HG03460 (cell line): ENCODE results near the gene TSEN34.

Experiments used
- ATAC-seq: cut with Tn5 transposase; IDR thresholded peaks from one replicate; pipeline ENCODE4 v1.9.1; 2021; ENCODE audit not compliant: unreplicated experiment

Gene TSEN34

DNA sequence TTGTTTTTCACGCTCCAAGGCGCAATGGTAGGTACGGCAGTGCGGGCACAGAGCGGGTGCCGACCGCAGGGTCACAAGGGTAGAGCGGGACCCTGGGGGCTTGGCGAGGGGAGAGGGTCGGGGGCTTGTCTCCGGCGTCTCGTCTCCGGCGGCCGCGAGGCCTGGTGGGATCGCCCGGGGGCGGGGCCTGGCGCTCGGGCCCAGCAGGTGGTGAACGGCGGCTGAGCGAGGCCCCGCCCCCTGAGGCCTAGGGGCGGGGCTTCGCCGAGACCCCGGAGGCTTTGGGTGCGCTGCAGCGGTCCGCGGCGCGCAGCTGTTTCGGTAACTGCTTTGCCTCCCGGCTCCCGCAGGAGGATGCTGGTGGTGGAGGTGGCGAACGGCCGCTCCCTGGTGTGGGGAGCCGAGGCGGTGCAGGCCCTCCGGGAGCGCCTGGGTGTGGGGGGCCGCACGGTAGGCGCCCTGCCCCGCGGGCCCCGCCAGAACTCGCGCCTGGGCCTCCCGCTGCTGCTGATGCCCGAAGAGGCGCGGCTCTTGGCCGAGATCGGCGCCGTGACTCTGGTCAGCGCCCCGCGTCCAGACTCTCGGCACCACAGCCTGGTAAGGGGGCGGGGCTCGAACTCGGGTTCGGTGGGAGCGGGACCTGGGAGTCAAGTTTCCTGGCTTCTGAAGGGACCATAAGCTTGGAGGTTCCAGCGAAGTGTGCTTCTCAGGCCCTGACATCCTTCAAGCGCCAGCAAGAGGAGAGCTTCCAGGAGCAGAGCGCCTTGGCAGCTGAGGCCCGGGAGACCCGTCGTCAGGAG lies at the start of gene TSEN34:
TSEN34 (plus strand) TSS at position 298 of the 800 bp plus-strand sequence; CDS start at position 355, 57 bp downstream.
- ATAC-seq, result peak; percentile 19

DNA sequence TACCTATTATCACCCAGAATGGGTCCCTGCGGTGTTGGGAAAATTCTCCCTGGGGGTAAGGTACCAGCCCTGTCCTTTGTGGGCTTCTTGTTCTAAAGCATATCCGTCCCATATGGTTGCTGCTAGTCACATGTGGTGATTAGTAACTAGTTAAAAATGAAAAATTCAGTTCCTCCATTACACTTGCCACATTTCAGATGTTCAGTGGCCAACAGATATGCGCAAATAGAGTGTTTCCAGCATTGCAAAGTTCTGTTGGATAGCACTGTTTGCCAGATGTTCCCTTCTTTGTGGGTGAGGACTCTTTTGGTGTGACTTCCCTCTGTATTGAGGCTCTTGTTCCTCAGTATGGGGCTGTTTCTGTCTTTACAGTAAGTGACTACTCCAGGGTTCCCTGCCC lies 49.8 kb upstream of the TSEN34 start:
- ATAC-seq, result no peak

DNA sequence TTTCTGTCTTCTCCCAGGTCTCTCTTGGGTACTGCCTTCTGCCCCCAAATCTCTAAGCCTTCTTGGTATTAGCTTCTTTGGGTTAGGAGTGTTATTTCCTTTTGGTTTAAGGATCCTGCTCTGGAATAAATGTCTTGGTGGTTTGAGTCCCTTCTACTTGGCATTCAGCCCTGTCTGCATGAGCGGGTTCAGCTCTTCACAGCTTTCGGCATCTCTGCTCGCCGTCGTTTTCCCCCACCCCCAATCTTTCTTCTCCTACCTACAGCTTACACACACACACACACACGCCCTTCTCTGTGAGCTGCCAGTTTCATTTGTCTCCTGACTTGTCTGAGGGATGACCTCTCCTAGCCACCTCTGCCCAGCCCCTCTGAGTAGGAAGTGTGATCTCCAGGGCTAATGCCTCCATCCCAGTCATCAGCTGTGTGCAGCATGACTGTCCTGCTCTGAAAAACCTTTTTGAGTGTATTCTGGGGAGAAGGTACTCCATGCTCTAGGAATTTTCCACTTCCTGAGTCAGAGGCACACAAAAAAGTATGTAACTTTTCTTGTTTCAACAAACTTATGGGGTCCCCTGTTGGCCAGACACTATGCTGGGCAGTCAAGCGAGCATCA lies 48.8 kb upstream of the TSEN34 start:
- ATAC-seq, result no peak

DNA sequence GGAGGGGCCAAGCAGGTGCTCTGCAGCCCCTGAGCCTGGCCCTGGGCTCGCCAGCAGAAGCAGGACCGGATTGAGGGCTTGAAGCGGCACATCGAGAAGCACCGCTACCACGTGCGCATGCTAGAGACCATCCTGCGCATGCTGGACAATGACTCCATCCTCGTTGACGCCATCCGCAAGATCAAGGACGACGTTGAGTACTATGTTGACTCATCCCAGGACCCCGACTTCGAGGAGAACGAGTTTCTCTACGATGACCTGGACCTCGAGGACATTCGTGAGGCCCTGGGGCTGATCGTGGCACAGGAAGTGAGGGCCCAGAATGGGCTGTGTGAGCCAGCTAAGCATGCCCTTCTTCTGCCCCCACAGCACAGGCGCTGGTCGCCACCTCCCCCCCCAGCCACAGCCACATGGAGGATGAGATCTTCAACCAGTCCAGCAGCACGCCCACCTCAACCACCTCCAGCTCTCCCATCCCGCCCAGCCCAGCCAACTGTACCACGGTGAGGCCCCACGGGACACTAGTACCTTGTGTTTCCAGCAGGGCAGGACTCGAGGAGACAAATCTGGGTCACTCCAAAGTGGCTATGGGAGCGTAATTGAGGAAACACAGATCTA lies 45.5 kb upstream of the TSEN34 start:
- ATAC-seq, result no peak

DNA sequence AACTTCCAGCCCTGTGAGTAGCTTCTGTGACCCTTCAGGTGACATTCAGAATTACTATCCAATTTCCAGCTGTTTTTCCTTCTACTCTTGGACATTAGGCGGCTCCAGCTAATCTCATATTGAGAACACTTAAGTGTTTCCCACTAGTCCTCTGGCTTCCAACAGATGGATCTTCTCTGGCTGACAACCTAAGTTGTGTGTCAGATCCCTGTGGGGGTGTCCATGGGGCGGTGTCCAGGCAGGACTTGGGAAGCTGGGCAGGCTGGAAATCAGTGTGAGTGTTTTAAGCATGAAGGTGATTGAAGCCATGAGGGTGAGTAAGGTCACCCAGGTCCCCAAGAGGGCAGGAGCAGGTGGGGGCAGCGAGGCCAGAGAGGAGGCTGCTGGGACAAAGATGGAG lies 43.4 kb upstream of the TSEN34 start:
- no peak for ATAC-seq

DNA sequence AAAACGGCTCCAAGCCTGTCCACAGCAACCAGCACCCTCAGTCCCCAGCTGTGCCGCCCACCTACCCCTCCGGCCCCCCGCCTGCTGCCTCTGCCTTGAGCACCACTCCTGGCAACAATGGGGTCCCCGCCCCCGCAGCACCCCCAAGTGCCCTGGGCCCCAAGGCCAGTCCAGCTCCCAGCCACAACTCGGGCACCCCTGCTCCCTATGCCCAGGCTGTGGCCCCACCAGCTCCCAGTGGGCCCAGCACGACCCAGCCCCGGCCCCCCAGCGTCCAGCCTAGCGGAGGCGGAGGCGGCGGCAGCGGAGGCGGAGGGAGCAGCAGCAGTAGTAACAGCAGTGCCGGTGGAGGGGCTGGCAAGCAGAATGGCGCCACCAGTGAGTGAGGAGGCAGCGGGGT lies 43.0 kb upstream of the TSEN34 start:
- no peak for ATAC-seq

DNA sequence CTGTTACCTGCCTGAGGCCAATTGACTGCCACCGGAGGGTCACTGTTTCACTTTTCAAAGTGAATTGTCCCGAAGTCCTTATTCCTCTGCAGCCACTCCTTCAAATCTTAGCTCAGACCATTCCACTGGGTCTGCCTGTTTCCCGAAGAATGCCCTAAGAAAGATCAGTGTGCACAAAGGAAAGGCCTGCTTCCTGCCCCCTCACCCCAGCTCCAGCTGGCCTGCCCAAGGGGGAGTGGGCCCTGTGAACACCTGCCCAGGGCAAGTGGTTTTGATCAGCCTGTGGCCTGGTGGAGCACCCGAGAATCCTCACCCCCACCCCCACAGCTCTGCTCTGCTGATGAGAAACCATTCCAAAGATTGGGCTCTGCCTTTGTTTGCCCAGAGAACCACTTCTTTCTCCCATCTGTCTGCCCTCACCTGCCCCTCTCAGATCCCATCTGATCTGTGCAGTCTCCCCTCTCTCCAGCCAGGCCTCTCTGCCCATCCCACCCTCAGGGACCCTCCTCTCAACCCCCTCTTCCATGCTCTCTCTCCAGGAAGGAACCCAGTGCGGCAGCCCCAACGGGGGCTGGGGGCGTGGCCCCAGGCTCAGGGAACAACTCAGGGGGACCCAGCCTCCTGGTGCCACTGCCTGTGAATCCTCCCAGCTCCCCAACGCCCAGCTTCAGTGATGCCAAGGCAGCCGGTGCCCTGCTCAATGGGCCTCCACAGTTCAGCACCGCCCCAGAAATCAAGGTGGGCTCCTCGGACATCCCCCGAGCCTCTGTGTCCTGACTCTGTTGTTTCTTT lies 41.9 kb upstream of the TSEN34 start:
- ATAC-seq, result no peak

DNA sequence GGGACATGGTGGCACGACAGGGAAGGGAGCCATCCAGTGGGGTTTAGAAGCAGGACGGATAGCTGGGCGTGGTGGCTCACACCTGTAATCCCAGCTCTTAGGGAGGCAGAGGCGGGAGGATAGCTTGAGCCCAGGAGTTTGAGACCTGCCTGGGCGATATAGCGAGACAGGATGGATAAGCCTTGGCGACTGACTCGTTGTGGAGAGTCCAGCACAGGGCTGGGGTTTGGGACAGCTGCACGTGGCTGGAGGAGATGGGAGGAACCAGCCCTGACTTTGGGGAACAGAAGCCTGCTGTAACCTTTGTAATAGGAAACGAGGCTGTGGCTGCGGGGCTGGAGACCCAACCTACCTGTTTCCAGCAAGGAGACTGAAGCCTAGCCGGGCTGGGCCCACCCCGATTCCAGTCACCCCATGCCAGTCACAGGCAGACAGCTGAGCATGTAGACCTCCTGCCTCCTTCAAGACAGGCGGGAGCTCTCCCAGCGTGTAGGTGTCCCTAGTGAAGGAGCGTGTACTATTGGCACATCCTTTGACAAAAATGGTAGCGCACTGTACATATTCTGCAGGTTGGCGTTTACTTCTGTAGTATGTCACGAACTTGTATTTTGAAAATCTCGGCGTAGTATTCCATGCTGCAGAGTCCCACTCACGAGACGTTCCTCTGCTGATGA lies 39.6 kb upstream of the TSEN34 start:
- no peak for ATAC-seq

DNA sequence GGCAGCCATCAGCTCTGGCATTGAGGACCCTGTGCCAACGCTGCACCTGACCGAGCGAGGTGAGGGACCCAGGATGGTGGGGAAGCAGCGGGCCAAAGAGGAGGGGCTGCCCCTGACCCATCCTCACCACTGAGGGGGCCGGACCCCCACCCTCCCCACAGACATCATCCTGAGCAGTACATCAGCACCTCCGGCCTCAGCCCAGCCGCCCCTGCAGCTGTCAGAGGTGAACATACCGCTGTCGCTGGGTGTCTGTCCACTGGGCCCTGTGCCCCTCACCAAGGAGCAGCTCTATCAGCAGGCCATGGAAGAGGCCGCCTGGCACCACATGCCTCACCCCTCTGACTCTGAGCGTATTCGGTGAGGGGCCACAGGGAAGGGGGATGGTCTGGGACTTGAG lies 38.8 kb upstream of the TSEN34 start:
- ATAC-seq, result no peak

DNA sequence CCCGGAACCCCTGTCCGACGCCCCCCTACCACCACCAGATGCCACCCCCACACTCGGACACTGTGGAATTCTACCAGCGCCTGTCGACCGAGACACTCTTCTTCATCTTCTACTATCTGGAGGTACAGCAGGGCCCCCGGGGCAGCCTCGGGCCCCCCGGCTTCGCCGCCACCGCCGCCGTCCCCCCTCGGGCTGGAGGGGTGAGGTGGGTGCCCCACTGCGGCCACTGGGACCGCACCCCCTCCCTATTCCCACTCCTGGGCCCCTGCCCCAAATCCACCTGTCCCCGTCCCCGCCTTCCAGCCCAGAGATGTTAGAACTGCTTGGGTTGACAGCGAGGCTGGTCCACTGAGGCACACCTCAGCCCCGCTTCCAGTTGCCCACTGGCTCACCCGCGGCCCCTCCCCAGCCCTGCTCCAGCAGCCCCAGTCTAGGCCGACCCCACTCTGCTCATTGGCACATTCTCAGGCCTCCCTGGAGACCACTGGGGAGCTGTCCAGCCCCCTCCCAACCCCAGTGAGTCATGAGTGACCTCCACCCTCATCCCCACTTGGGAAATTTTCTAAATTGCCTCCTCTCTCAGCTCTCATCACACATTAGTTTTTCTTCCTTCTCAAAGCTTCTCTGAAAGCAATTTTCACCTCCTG lies 38.1 kb upstream of the TSEN34 start:
- no peak for ATAC-seq

DNA sequence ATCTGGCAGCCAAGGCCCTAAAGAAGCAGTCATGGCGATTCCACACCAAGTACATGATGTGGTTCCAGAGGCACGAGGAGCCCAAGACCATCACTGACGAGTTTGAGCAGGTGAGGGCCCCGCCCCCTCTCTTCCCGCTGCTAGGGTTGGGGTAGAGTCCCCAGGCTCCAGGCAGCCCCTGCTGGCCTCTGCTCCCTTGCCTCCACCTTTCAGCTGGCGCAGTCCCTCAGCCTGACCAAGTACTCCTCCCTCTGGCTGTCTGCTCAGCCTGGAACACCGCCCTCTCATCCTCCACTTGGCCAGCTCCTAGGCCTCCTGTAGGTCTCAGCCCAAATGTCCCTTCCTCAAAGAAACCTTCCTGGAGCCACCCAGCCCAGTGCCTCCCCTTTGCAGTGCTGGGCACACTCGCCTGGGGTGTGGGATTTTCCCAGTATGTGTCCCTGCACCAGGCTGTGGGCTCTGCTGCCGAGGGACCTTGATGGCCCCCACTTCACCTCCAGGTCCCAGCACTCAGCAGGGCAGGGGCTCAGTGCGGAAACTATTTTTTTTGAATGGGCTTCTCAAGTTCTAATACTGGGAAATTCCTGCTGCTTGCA lies 37.3 kb upstream of the TSEN34 start:
- no peak for ATAC-seq

DNA sequence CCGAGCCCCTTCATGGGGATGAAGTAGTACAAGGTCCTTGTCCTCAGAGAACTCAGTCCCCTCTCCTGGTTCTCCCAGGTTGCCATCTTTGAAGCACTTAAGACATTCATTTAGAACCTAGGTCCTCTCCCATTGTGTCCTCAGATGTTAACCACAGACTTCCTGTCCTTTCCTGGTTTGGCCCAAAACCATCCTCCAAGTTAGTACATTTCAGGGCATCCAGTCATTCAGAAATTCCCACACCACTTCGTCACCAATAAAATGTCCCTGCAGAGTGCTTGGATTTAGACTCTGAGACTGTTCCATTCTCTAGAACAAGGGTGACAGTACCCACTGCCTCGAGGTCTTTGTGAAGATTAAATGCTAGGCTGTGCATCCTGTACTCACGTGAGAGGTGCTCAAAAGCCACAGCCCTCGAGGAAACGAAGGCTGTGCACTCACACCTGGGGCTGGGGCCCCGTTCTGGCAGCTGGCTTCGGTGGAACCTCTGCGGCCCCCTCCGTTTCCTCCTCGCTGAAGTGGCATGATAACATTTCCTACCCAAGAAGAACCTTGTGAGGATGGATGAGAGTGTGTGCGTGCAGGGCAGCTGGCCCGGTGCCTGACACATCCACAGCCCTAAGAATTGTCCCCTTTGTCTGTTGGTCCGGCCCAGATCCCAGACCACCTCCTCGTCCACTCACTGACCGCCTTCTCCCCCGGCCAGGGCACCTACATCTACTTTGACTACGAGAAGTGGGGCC lies 36.3 kb upstream of the TSEN34 start:
- ATAC-seq, result no peak

DNA sequence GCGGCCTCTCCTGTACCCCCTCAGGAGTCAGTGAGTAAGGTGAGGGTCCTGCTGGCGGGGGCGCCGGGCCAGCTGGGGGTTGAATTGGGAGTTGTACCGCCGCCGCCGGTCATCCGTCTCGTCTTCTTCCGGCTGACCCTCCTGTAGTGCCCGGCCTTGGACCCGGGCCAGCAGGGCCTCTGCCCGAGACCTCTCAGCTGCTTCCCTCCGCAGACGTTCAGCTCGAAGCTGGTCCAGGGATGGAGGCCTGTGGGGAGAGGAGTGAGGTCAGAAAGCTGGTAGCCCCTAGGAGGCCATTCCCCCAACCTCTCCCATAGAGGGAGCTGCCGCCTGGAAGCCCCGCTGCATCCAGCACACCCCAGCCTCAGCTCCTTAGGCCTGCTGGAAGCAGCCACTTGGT lies 35.4 kb upstream of the TSEN34 start:
- ATAC-seq, result no peak

DNA sequence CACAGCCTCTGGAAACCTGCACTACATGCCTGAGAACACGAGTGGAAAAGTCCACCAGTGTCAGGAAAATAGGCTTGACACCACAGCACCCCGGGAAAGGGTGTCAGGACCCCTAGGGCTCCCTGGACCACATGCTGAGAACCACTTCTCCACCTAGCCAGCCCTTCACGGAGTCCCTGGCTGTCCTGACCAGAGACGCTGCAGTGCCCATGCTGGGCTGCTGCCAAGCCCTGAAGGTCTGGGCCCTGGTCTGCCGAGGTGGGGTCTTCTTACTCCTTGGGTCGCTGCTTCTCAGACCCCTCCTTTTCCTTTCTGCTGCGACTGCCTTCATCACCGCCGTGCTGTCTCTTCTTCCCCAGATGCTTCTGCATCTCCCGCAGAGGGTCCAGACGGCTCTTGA lies 34.6 kb upstream of the TSEN34 start:
- ATAC-seq, result no peak

DNA sequence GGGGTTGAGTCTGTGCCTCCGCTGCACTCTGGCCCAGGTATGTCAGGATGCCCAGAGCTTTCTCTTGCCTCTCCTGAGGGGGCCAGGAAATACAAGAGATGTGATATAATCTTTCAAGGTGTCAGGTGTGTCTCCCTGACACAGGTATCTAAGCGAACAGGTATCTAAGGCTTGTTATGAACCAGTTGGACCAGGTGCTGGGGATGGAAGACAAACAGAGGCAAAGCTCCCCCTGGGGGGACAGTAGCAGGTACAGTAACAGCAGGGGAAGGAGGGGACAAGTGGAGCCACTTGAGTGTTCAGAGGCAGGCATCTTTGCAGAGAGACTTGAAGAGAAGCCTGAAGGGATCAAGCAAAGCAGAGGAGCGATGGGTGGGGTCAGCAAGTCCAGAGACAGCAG lies 34.2 kb upstream of the TSEN34 start:
- no peak for ATAC-seq

DNA sequence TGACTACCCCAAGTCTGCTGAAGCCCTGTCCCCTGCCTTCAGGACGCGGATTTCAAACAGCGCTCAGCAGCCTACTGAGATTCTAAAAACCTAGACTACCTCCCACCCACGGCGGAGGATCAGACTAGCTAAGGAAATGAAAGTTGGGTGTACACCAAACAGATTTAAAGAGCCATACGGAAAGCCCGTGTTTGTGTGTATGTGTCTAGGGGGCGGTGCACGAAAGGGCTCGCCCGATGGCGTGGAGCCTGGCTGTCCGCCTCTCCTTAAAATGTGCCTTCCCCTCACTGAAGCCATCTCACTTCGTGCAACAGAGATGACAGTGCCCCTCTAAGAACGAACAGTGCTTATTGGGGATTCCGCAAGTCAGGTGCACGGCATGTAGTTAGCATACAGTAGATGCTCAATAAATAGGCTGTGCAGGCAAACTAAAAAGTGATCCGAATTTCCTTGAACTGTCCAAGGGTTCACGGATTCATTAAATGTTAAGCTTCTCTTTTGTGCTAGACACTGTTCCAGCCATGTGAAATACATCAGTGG lies 32.2 kb upstream of the TSEN34 start:
- no peak for ATAC-seq

DNA sequence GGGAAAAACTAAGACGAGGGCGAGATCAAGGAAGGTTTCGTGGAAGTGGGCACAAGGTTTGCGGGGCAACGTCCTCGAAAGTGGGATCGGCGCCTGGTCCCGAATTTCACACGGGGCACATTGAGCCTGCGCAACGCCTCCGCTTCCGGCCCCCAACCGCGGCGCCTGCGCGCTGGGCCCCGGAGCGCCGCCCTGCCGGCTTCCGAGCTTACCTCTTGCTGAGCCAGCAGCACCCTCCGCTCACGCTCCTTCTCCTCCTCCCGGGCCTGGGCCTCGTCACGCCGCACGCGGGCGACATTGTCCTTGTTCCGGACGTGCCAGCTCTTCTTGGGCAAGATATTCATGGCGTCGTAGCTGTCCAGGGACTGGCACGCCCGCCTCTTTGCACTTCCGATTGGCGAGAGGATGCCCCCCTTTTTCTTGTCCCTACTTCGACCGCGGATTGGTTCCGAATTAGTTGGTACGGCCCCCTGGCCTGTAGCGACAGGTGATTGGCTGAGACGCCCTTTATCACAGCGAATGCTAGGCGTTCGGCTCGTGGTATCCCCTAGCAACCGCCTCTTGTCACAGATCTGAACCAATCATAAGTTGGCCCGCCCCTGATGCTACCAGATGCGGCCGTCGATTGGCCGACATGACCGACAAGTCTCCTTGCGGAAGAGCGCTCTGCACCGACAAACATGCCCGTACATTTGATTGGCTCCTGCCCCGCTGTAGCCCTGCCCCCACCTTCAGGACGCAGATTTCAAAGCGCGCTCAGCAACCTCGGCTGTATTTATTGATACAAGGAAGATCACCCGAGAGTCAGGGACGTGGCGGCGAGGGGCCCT lies 31.5 kb upstream of the TSEN34 start, which contains the start of gene LENG1:
LENG1 (minus strand) TSS at position 370 of the 830 bp plus-strand sequence; CDS start at position 344, 26 bp downstream.
- peak; percentile 86 for ATAC-seq

DNA sequence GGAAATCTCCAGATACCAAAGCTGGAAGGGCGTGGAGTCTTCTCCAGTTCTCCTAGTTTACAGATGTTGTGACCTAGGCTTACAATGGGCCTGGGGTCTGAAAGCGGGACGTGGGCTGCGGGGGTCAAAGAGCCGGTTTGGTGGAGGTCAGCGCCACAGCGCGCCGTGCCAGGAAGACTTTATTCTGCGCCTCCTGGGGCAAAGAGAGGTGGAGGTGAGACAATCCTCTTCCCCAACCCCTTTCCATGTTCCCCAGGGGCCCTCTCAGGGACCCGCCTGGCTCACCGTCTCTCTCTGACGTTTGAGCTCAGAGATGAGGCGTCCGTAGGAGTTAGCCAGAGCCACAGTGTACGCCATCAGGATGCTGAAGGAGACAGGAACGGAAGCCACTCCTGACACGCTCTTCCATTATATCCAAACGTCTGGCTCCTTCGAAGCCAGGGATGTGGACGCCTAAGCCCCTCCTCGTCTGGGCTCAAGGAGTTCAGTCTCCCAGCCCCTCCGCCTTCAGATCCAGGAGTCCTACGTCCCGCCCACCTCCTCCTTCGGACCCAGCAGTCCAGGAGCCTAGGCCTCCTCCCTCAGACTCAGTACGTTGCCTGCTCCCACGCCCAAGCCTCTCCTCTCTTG lies 30.8 kb upstream of the TSEN34 start:
- ATAC-seq, result no peak
